HEK293 (cell line): Measurements from ENCODE around the gene CYP27C1.
"Not testable (repeated sequence)": the region's sequence is repeated elsewhere in the genome, so short reads cannot be mapped to it uniquely, and the experiment has no call there.

Experiments
- CTCF ChIA-PET: fragments of 350-600 bp; formaldehyde crosslinking; extraction: SDS; loops from one replicate; lab custom pipeline; 2021; ENCODE audit warnings: antibody characterized with exemption; lab: Yijun Ruan, JAX
- POLR2A ChIA-PET: fragments of 300-600 bp; formaldehyde crosslinking; extraction: SDS; loops from one replicate; lab custom pipeline; 2020; ENCODE audit warnings: antibody characterized with exemption, inconsistent platforms; lab: Yijun Ruan, JAX
- H3K27ac ChIP-seq: fragments of 200-500 bp; sonication (Bioruptor generic); 2 replicates; pipeline ENCODE4 v1.5.1; 2014; ENCODE audit warnings: low read depth, low read length, control low read depth, inconsistent platforms; ENCODE audit errors: extremely low read depth
- H3K36me3 ChIP-seq, 2 experiments: fragments of 200-500 bp in 1 of 2; sonication (Bioruptor generic) in 1 of 2; 1 replicate in 1 of 2; 2 replicates in 1 of 2; pipeline ENCODE4 v1.5.1; 2014 to 2017; ENCODE audit warnings: inconsistent platforms in 2 of 2, low read length in 2 of 2; ENCODE audit not compliant: control insufficient read depth in 2 of 2, insufficient read depth in 1 of 2
- H3K4me1 ChIP-seq: fragments of 200-500 bp; sonication (Bioruptor generic); 2 replicates; pipeline ENCODE4 v1.5.1; 2014; ENCODE audit warnings: mild to moderate bottlenecking, low read length, inconsistent platforms; ENCODE audit not compliant: control insufficient read depth, insufficient read depth
- H3K4me3 ChIP-seq: 2 replicates; pipeline ENCODE4 v1.5.1; 2011; ENCODE audit warnings: low read depth, mild to moderate bottlenecking, control low read depth, low read length, moderate library complexity
- H3K9me3 ChIP-seq: fragments of 200-500 bp; sonication (Bioruptor generic); 2 replicates; pipeline ENCODE4 v1.5.1; 2014; ENCODE audit warnings: low read depth, low read length, inconsistent platforms; ENCODE audit not compliant: control insufficient read depth, insufficient read depth
- KLF8 ChIP-seq: fragments of 450-650 bp; formaldehyde crosslinking; IDR thresholded peaks from 2 replicates; pipeline ENCODE4 v1.5.1; 2016; ENCODE audit warnings: missing biosample characterization, missing genetic modification characterization
- PRDM1 ChIP-seq: fragments of 450-650 bp; formaldehyde crosslinking; IDR thresholded peaks from 2 replicates; pipeline ENCODE4; 2016; ENCODE audit warnings: missing biosample characterization, missing genetic modification characterization
- PRDM6 ChIP-seq: fragments of 450-650 bp; formaldehyde crosslinking; IDR thresholded peaks from 2 replicates; pipeline ENCODE4 v1.5.1; 2017; ENCODE audit warnings: missing biosample characterization, missing genetic modification characterization
- SETDB1 ChIP-seq: IDR thresholded peaks from one replicate; pipeline ENCODE4 v1.6.1; 2017; ENCODE audit warnings: mild to moderate bottlenecking, low read length, moderate library complexity, mixed read lengths; ENCODE audit not compliant: insufficient read length
- SP7 ChIP-seq: fragments of 450-650 bp; formaldehyde crosslinking; IDR thresholded peaks from 2 replicates; pipeline ENCODE4 v1.5.1; 2016; ENCODE audit warnings: missing biosample characterization, missing genetic modification characterization
- ZNF311 ChIP-seq: fragments of 450-650 bp; formaldehyde crosslinking; IDR thresholded peaks from 2 replicates; pipeline ENCODE4 v1.5.1; 2017; ENCODE audit warnings: missing biosample characterization, missing genetic modification characterization, borderline replicate concordance
- ZNF394 ChIP-seq: fragments of 450-650 bp; formaldehyde crosslinking; IDR thresholded peaks from 2 replicates; pipeline ENCODE4 v1.5.1; 2016; ENCODE audit warnings: missing biosample characterization, missing genetic modification characterization, mild to moderate bottlenecking, moderate library complexity, borderline replicate concordance
- ZNF571 ChIP-seq: fragments of 450-650 bp; formaldehyde crosslinking; IDR thresholded peaks from 2 replicates; pipeline ENCODE4 v1.5.0; 2017; ENCODE audit warnings: missing biosample characterization, missing genetic modification characterization
- ZNF585B ChIP-seq: fragments of 450-650 bp; formaldehyde crosslinking; IDR thresholded peaks from 2 replicates; pipeline ENCODE4 v1.5.1; 2016; ENCODE audit warnings: missing biosample characterization, missing genetic modification characterization
- ZNF621 ChIP-seq: fragments of 450-650 bp; formaldehyde crosslinking; IDR thresholded peaks from 2 replicates; pipeline ENCODE4 v1.5.1; 2017; ENCODE audit warnings: missing biosample characterization, missing genetic modification characterization
- ZNF707 ChIP-seq: fragments of 450-650 bp; formaldehyde crosslinking; IDR thresholded peaks from 2 replicates; pipeline ENCODE4 v1.5.1; 2016; ENCODE audit warnings: missing biosample characterization, missing genetic modification characterization
- TF ChIP-seq, protein P1 (sequence below): fragments of 450-650 bp; formaldehyde crosslinking; IDR thresholded peaks from 2 replicates; pipeline ENCODE4 v1.5.1; 2016; ENCODE audit warnings: missing biosample characterization, missing genetic modification characterization, low read depth
- TF ChIP-seq, protein P2 (sequence below): fragments of 450-650 bp; formaldehyde crosslinking; IDR thresholded peaks from 2 replicates; pipeline ENCODE4 v1.5.1; 2017; ENCODE audit warnings: missing biosample characterization, missing genetic modification characterization
- TF ChIP-seq, protein P3 (sequence below): IDR thresholded peaks from 2 replicates; pipeline ENCODE4 v1.6.1; 2011; ENCODE audit warnings: mild to moderate bottlenecking, low read depth, low read length, borderline replicate concordance

Gene CYP27C1

GRCh38 chr2:127229555-127229954 lies 9.5 kb upstream of the CYP27C1 start:
- TF ChIP-seq, protein P1, sequence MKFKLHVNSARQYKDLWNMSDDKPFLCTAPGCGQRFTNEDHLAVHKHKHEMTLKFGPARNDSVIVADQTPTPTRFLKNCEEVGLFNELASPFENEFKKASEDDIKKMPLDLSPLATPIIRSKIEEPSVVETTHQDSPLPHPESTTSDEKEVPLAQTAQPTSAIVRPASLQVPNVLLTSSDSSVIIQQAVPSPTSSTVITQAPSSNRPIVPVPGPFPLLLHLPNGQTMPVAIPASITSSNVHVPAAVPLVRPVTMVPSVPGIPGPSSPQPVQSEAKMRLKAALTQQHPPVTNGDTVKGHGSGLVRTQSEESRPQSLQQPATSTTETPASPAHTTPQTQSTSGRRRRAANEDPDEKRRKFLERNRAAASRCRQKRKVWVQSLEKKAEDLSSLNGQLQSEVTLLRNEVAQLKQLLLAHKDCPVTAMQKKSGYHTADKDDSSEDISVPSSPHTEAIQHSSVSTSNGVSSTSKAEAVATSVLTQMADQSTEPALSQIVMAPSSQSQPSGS (tag by site-specific recombination), result no peak
- TF ChIP-seq ZNF707 (tag by site-specific recombination) (no peak), KLF8 (no peak), ZNF394 (tag by site-specific recombination) (no peak), SP7 (tag by site-specific recombination) (no peak), ZNF571 (tag by site-specific recombination) (no peak), PRDM1 (tag by site-specific recombination) (no peak), ZNF621 (no peak)
- TF ChIP-seq, protein P2, sequence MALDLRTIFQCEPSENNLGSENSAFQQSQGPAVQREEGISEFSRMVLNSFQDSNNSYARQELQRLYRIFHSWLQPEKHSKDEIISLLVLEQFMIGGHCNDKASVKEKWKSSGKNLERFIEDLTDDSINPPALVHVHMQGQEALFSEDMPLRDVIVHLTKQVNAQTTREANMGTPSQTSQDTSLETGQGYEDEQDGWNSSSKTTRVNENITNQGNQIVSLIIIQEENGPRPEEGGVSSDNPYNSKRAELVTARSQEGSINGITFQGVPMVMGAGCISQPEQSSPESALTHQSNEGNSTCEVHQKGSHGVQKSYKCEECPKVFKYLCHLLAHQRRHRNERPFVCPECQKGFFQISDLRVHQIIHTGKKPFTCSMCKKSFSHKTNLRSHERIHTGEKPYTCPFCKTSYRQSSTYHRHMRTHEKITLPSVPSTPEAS (tag by site-specific recombination), result no peak
- TF ChIP-seq, protein P3, sequence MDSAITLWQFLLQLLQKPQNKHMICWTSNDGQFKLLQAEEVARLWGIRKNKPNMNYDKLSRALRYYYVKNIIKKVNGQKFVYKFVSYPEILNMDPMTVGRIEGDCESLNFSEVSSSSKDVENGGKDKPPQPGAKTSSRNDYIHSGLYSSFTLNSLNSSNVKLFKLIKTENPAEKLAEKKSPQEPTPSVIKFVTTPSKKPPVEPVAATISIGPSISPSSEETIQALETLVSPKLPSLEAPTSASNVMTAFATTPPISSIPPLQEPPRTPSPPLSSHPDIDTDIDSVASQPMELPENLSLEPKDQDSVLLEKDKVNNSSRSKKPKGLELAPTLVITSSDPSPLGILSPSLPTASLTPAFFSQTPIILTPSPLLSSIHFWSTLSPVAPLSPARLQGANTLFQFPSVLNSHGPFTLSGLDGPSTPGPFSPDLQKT, result no peak
- TF ChIP-seq, all 188 proteins: peak for 0
- ChIA-PET CTCF (no interaction called here), POLR2A (no interaction called here)
- Histone ChIP-seq H3K4me1 (peaks cover 22% of the 10 kb centered on the region), H3K36me3 (no peaks in the 10 kb centered on the region), H3K4me3 (no peak overlapping the region), H3K9me3 (no peaks in the 10 kb centered on the region), H3K27ac (no peak overlapping the region)

DNA sequence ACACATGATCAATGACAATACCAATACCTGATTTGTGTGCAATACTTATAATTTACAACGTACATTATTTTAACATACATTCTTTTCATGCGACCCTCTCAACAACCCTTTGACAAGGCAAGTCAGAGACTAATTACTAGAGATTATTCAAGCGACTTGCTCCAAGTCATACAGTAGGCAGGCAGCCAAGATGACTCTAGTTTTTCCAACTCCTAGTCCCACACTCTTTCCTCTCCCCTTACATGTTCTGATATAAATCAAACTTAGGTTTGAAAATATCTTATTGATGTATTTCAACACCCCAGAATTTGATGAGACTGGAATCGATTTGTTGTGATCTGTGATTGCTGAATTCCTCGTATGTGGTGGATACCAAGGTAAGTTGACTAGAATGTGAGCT lies 8.0 kb upstream of the CYP27C1 start:
- TF ChIP-seq ZNF585B (tag by site-specific recombination), result no peak
- TF ChIP-seq ZNF311 (tag by site-specific recombination), result no peak
- peak; percentile 60 for TF ChIP-seq PRDM6 (tag by site-specific recombination)
- H3K9me3 ChIP-seq, result no peaks in the 10 kb centered on the region
- peaks cover 24% of the 10 kb centered on the region for H3K4me1 ChIP-seq
- H3K36me3 ChIP-seq, result no peaks in the 10 kb centered on the region
- ChIA-PET POLR2A (no interaction called here), CTCF (interaction anchor here (0.6 to 1.6 kb wide), 3 partner anchors 9 to 946 kb away, joined by 3 to 4 read pairs (median 3); no protein-coding TSS in a partner anchor)
- H3K27ac ChIP-seq, result no peak overlapping the region
- H3K4me3 ChIP-seq, result no peak overlapping the region

DNA sequence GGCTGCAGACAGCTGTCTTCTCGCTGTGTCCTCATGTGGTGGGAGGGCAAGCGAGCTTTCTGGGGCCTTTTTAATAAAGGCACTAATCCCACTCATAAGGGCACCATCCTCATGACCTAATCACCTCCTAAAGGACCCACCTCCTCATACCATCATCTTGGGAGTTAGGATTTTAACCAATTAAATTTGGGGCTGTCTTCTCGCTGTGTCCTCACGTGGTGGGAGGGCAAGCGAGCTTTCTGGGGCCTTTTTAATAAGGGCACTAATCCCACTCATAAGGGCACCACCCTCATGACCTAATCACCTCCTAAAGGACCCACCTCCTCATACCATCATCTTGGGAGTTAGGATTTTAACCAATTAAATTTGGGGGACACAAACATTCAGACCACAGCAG lies 7.2 kb upstream of the CYP27C1 start:
- H3K36me3 ChIP-seq, H3K4me3 ChIP-seq, H3K9me3 ChIP-seq, POLR2A ChIA-PET: not testable (repeated sequence)
- TF ChIP-seq SETDB1, result peak; percentile 89
- Histone ChIP-seq H3K27ac (peak overlapping the region; percentile 66), H3K4me1 (peaks cover 24% of the 10 kb centered on the region)
- CTCF ChIA-PET, result interaction anchor here (1.6 kb wide), 1 partner anchor 10 kb away, joined by 4 read pairs; no protein-coding TSS in a partner anchor
